Ovary (tissue), 3 donors: ENCODE measurements around the gene CASTOR1.
"Not testable (repeated sequence)": the region's sequence is repeated elsewhere in the genome, so short reads cannot be mapped to it uniquely, and the experiment has no call there.

Source experiments
- EP300 ChIP-seq: sonication (generic); formaldehyde crosslinking; IDR thresholded peaks from one replicate; pipeline ENCODE4 v1.6.1; 2017; ENCODE audit warnings: antibody characterized with exemption
- POLR2A ChIP-seq: fragments of 450-650 bp; IDR thresholded peaks from one replicate; pipeline ENCODE4 v1.6.1; 2017; ENCODE audit warnings: antibody characterized with exemption, mild to moderate bottlenecking, moderate library complexity
- TF ChIP-seq, protein P1 (sequence below), 3 donors: fragments of 450-650 bp in 2 of 3; fragments of 200-600 bp in 1 of 3; IDR thresholded peaks; one replicate each; pipeline versions ENCODE4 v1.5.1 to v1.8.0; 2016 to 2022; ENCODE audit warnings: antibody characterized with exemption in 3 of 3, mild to moderate bottlenecking in 1 of 3
- donor health status: DM: no; HTN: no; CAD: no.

DNA sequence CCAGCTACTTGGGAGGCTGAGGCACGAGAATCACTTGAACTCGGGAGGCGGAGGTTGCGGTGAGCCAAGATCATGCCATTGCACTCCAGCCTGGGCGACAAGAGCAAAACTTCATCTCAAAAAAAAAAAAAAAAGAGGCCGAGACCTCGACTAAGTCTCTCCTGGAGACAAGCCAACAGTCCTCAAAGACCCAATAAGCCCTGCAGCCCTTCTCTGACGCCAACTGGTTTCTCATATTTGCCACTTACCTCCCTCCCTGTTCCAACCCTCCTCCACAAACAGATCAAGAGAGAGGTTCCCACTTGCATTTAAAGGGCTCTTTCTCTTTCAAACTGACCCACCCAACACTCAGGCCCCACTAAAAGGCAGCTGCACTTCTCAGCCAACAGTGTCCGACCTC lies 49.0 kb upstream of the CASTOR1 start:
- TF ChIP-seq, protein P1, sequence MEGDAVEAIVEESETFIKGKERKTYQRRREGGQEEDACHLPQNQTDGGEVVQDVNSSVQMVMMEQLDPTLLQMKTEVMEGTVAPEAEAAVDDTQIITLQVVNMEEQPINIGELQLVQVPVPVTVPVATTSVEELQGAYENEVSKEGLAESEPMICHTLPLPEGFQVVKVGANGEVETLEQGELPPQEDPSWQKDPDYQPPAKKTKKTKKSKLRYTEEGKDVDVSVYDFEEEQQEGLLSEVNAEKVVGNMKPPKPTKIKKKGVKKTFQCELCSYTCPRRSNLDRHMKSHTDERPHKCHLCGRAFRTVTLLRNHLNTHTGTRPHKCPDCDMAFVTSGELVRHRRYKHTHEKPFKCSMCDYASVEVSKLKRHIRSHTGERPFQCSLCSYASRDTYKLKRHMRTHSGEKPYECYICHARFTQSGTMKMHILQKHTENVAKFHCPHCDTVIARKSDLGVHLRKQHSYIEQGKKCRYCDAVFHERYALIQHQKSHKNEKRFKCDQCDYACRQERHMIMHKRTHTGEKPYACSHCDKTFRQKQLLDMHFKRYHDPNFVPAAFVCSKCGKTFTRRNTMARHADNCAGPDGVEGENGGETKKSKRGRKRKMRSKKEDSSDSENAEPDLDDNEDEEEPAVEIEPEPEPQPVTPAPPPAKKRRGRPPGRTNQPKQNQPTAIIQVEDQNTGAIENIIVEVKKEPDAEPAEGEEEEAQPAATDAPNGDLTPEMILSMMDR (IDR thresholded peaks at IDR 0.05): not testable (repeated sequence)
- not testable (repeated sequence) for TF ChIP-seq POLR2A, EP300
